Muscle of leg (tissue), 11 donors: ENCODE results near the gene MSANTD2. TPM values are rescaled to one million over a fixed set of nuclear protein-coding genes. Genes with fewer than 3 reads are reported as not detected.

Experiments
- DNase-seq: peaks from one replicate; pipeline ENCODE4 v3.0.0; 2013
- H3K27ac ChIP-seq: one replicate; pipeline ENCODE4 v1.5.1; 2013; ENCODE audit warnings: mild to moderate bottlenecking, low read length, control low read depth
- H3K27me3 ChIP-seq: one replicate; pipeline ENCODE4 v1.6.1; 2013; ENCODE audit warnings: low read length; ENCODE audit not compliant: control insufficient read depth, insufficient read depth
- H3K36me3 ChIP-seq: one replicate; pipeline ENCODE4 v1.6.1; 2013; ENCODE audit warnings: low read length; ENCODE audit not compliant: control insufficient read depth, insufficient read depth
- H3K4me1 ChIP-seq: one replicate; pipeline ENCODE4 v1.6.1; 2013; ENCODE audit warnings: low read length; ENCODE audit not compliant: control insufficient read depth, insufficient read depth
- H3K4me3 ChIP-seq: one replicate; pipeline ENCODE4 v1.5.1; 2013; ENCODE audit warnings: low read length, control low read depth
- H3K9me3 ChIP-seq: replicated peaks from 2 replicates; pipeline ENCODE4 v1.6.1; 2013; ENCODE audit warnings: low read depth, low read length; ENCODE audit not compliant: control insufficient read depth
- WGBS: methylation state at CpG from one replicate; pipeline ENCODE4 v1.1.5; 2013; ENCODE audit warnings: missing lambda C conversion rate; ENCODE audit not compliant: insufficient coverage; 5-methylcytosine and 5-hydroxymethylcytosine counted together
- polyA plus RNA-seq, 8 donors: library from polyadenylated mRNA; unstranded; fragments of 120-200 nt; gene quantifications; one replicate each; pipeline versions ENCODE4 v1.2.1 to v1.2.3, GENCODE V29; 2013; ENCODE audit warnings: inconsistent platforms in 1 of 8, low replicate concordance in 1 of 8; ENCODE audit not compliant: insufficient read length in 8 of 8, insufficient read depth in 1 of 8
- total RNA-seq: library from RNA; stranded (reverse); fragments of 120-200 nt; gene quantifications from one replicate; pipeline ENCODE4 v1.2.4, GENCODE V29; 2013

The MSANTD2 gene
- total and polyA plus RNA-seq, 9 donors: 11.5 to 18.7 (median 13.4) TPM

GRCh38 chr11:124839128-124839971, 39.1 kb upstream of the MSANTD2 start:
- no peaks in the 10 kb centered on the region for H3K9me3 ChIP-seq
- DNase-seq: peak; percentile 24

GRCh38 chr11:124838805-124839127, 38.6 kb upstream of the MSANTD2 start:
- no peak overlapping the region for H3K27ac ChIP-seq
- H3K4me1 ChIP-seq: peaks cover 30% of the 10 kb centered on the region
- 29% methylated on average over 3 of the region's 5 CpGs for WGBS
- no peaks in the 10 kb centered on the region for H3K36me3 ChIP-seq
- no peak for DNase-seq
- peaks cover 54% of the 10 kb centered on the region for H3K27me3 ChIP-seq
- H3K9me3 ChIP-seq: no peaks in the 10 kb centered on the region
- H3K4me3 ChIP-seq: no peak overlapping the region

More at GRCh38 chr11:124839128-124839971, 39.1 kb upstream of the MSANTD2 start:
- peaks cover 30% of the 10 kb centered on the region for H3K4me1 ChIP-seq
- H3K4me3 ChIP-seq: peak overlapping the region; percentile 33
- H3K27me3 ChIP-seq: peaks cover 59% of the 10 kb centered on the region
- no peaks in the 10 kb centered on the region for H3K36me3 ChIP-seq
- no peak overlapping the region for H3K27ac ChIP-seq
- WGBS: under 1% methylated on average over 72 of the region's 87 CpGs

GRCh38 chr11:124837491-124837856, 37.3 kb upstream of the MSANTD2 start:
- H3K4me1 ChIP-seq: peaks cover 20% of the 10 kb centered on the region
- WGBS: no CpG with 5 or more reads among the region's 3 CpGs
- no peaks in the 10 kb centered on the region for H3K36me3 ChIP-seq
- peaks cover 41% of the 10 kb centered on the region for H3K27me3 ChIP-seq
- H3K27ac ChIP-seq: no peak overlapping the region
- no peak overlapping the region for H3K4me3 ChIP-seq
- H3K9me3 ChIP-seq: no peaks in the 10 kb centered on the region
- DNase-seq: peak; percentile 83

- WGBS: no CpG with 5 or more reads among the region's 8 CpGs
- Histone ChIP-seq H3K4me3 (no peak overlapping the region), H3K4me1 (peaks cover 18% of the 10 kb centered on the region), H3K27ac (no peak overlapping the region), H3K27me3 (peaks cover 30% of the 10 kb centered on the region), H3K9me3 (no peaks in the 10 kb centered on the region), H3K36me3 (no peaks in the 10 kb centered on the region)
- DNase-seq: no peak
These were observed 35.7 kb upstream of the MSANTD2 start for GRCh38 chr11:124835918-124836317.

GRCh38 chr11:124834526-124835180, 34.4 kb upstream of the MSANTD2 start:
- Histone ChIP-seq H3K27me3 (peaks cover 21% of the 10 kb centered on the region), H3K4me3 (no peak overlapping the region)
- WGBS: no CpG with 5 or more reads among the region's 3 CpGs

GRCh38 chr11:124832571-124832970, 32.4 kb upstream of the MSANTD2 start:
- Histone ChIP-seq H3K4me1 (peaks cover 5% of the 10 kb centered on the region), H3K27ac (no peak overlapping the region), H3K27me3 (peaks cover under 1% of the 10 kb centered on the region), H3K4me3 (no peak overlapping the region), H3K9me3 (no peaks in the 10 kb centered on the region), H3K36me3 (no peaks in the 10 kb centered on the region)
- no peak for DNase-seq
- WGBS: 50% methylated on average over 1 of the region's 4 CpGs

More at GRCh38 chr11:124834526-124835180, 34.4 kb upstream of the MSANTD2 start:
- no peaks in the 10 kb centered on the region for H3K9me3 ChIP-seq
- no peak for DNase-seq
- H3K4me1 ChIP-seq: peaks cover 14% of the 10 kb centered on the region
- H3K27ac ChIP-seq: no peak overlapping the region
- H3K36me3 ChIP-seq: no peaks in the 10 kb centered on the region

GRCh38 chr11:124831897-124832296, 31.7 kb upstream of the MSANTD2 start:
- H3K4me1 ChIP-seq: peaks cover 3% of the 10 kb centered on the region
- H3K27me3 ChIP-seq: no peaks in the 10 kb centered on the region
- no peaks in the 10 kb centered on the region for H3K9me3 ChIP-seq
- no peak for DNase-seq
- no peak overlapping the region for H3K27ac ChIP-seq
- no peaks in the 10 kb centered on the region for H3K36me3 ChIP-seq
- no peak overlapping the region for H3K4me3 ChIP-seq
- 94% methylated on average over 2 of the region's 2 CpGs for WGBS

DNA sequence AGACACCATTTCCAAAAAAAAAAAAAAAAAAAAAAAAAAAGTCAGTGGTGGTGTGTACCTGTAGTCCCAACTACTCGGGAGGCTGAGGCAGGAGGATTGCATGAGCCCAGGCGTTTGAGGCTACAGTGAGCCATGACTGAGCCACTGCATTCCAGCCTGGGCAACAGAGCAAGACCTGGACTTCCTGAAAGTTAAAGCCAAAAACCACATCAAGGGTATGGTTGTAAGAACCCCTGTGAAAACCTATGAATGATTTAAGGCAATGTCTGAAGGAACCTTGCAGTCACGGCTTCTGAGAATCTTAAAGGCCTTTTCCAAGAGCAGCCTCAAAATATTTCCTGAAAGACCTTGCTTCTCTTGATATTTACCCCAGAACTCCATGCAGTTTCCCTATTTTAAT, 30.5 kb upstream of the MSANTD2 start:
- Histone ChIP-seq H3K4me1 (no peaks in the 10 kb centered on the region), H3K9me3 (no peaks in the 10 kb centered on the region), H3K36me3 (no peaks in the 10 kb centered on the region), H3K27ac (no peak overlapping the region), H3K27me3 (no peaks in the 10 kb centered on the region), H3K4me3 (no peak overlapping the region)
- DNase-seq: no peak
- WGBS: 88% methylated on average over 2 of the region's 3 CpGs

- no peaks in the 10 kb centered on the region for H3K27me3 ChIP-seq
- no peaks in the 10 kb centered on the region for H3K36me3 ChIP-seq
- H3K9me3 ChIP-seq: no peaks in the 10 kb centered on the region
- no peaks in the 10 kb centered on the region for H3K4me1 ChIP-seq
- 78% methylated on average over 1 of the region's 3 CpGs for WGBS
- H3K4me3 ChIP-seq: no peak overlapping the region
- no peak overlapping the region for H3K27ac ChIP-seq
- peak; percentile 67 for DNase-seq
These were observed 29.8 kb upstream of the MSANTD2 start for GRCh38 chr11:124829986-124830385.

DNA sequence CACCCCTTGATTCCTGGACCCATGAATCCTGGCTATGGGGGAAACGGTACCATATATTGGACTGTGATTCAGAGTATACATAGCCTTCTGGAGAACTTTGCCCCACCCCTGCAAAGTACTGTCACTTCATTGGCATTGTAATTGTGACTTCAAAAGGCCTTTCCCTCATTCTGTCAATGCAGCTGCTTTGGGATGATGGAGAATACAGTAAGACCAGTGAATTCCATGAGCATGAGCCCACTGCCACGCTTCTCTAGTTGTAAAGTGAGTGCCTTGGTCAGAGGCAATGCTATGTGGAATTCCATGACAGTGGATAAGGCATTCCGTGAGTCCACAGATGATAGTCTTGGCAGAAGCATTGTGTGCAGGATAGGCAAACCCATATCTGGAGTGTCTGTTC, 25.7 kb upstream of the MSANTD2 start:
- Histone ChIP-seq H3K27ac (no peak overlapping the region), H3K4me3 (no peak overlapping the region), H3K36me3 (no peaks in the 10 kb centered on the region), H3K9me3 (no peaks in the 10 kb centered on the region), H3K4me1 (no peaks in the 10 kb centered on the region), H3K27me3 (peaks cover 2% of the 10 kb centered on the region)
- DNase-seq: no peak
- WGBS: 73% methylated on average over 2 of the region's 3 CpGs
